Gastrocnemius medialis (tissue), 4 donors: ENCODE results near the gene WDR70. TPM values are rescaled to one million over a fixed set of nuclear protein-coding genes. Genes with fewer than 3 reads are reported as not detected.

ENCODE experiments used
- ATAC-seq, 2 donors: fragments of 150-250 bp; one replicate each; pipeline ENCODE4 v1.9.1; 2016
- DNase-seq, 2 donors: peaks; one replicate each; pipeline ENCODE4 v3.0.0-alpha.2; 2019
- H3K27ac ChIP-seq, 4 donors: fragments of 200-600 bp; sonication (generic); 1 replicate in 1 of 4; 2 replicates in 3 of 4; pipeline ENCODE4 v1.5.1; 2016 to 2018; ENCODE audit warnings: mild to moderate bottlenecking in 2 of 4, moderate library complexity in 1 of 4
- H3K27me3 ChIP-seq, 3 donors: fragments of 200-600 bp; sonication (generic) in 2 of 3; 1 replicate in 1 of 3; 2 replicates in 2 of 3; pipeline versions ENCODE4 v1.5.1 to v1.6.0; 2016 to 2019; ENCODE audit warnings: mild to moderate bottlenecking in 1 of 3, moderate library complexity in 1 of 3
- H3K36me3 ChIP-seq, 2 donors: fragments of 200-600 bp; sonication (generic) in 1 of 2; one replicate each; pipeline ENCODE4 v1.5.1; 2017 to 2018
- H3K4me1 ChIP-seq, 2 donors: fragments of 200-600 bp; sonication (generic) in 1 of 2; one replicate each; pipeline ENCODE4 v1.5.1; 2016 to 2017; ENCODE audit warnings: mild to moderate bottlenecking in 2 of 2
- H3K4me3 ChIP-seq, 4 donors: fragments of 200-600 bp; sonication (generic) in 3 of 4; 1 replicate in 1 of 4; 2 replicates in 3 of 4; pipeline ENCODE4 v1.5.1; 2016 to 2019; ENCODE audit warnings: mild to moderate bottlenecking in 2 of 4
- H3K9me3 ChIP-seq, 3 donors: fragments of 200-600 bp; sonication (generic) in 2 of 3; 1 replicate in 1 of 3; 2 replicates in 2 of 3; pipeline ENCODE4 v1.5.1; 2016 to 2019
- CTCF ChIP-seq, 5 experiments: fragments of 450-650 bp in 3 of 5; fragments of 200-600 bp in 2 of 5; sonication (generic) in 2 of 5; IDR thresholded peaks in 4 of 5; conservative IDR thresholded peaks in 1 of 5; 1 replicate in 4 of 5; 2 replicates in 1 of 5; pipeline ENCODE4 v1.5.1; 2016 to 2019; ENCODE audit warnings: antibody characterized with exemption in 5 of 5, mild to moderate bottlenecking in 3 of 5, moderate library complexity in 3 of 5
- POLR2A ChIP-seq, 2 donors: fragments of 450-650 bp; IDR thresholded peaks; one replicate each; pipeline ENCODE4 v1.6.1; 2017; ENCODE audit warnings: antibody characterized with exemption in 2 of 2, mild to moderate bottlenecking in 2 of 2, moderate library complexity in 2 of 2
- in situ Hi-C, 4 donors: fragments of 200-750 bp; cut with MboI; loops; one replicate each; pipeline versions ENCODE4 v1.15.0 to v1.8.0; 2017; ENCODE audit warnings: low sequenced_read_pairs in 4 of 4
- intact Hi-C: fragments of 100-400 bp; cut with DNase I; formaldehyde crosslinking; loops from one replicate; pipeline ENCODE4 v1.15.1; 2023; ENCODE audit warnings: low total_unique reads
- total RNA-seq, 4 donors: library from RNA; depleted of rRNA; stranded (reverse); fragments of >200 nt; gene quantifications; one replicate each; pipeline versions ENCODE4 v1.1.0 to v1.2.3, GENCODE V29; 2016

WDR70 gene
- total RNA-seq, 4 donors from 2014 or later, result 15.9 to 24.8 (median 21.5) TPM

GRCh38 chr5:37553720-37554404 lies 174.7 kb downstream of the WDR70 start:
- Histone ChIP-seq H3K4me3 (no peak overlapping the region), H3K27ac (peak overlapping the region in 1 of 4 donors; percentile 43), H3K27me3 (no peaks in the 10 kb centered on the region), H3K36me3 (no peaks in the 10 kb centered on the region), H3K4me1 (peaks cover 0 to 19% of the 10 kb centered on the region in 2 donors), H3K9me3 (no peaks in the 10 kb centered on the region)
- TF ChIP-seq POLR2A (IDR thresholded peaks at IDR 0.05), result no peak
- no peak for TF ChIP-seq CTCF (IDR thresholded peaks at IDR 0.05 in 4 of 5, conservative IDR thresholded peaks at IDR 0.05 in 1 of 5)
- intact Hi-C loops (no loop called here), in situ Hi-C loops (no loop called here)
- no peak for DNase-seq
- ATAC-seq, result peak; percentile 65 to 77

GRCh38 chr5:37554405-37554739 lies 175.3 kb downstream of the WDR70 start:
- in situ Hi-C loops, result no loop called here
- H3K27me3 ChIP-seq, result no peaks in the 10 kb centered on the region
- no peaks in the 10 kb centered on the region for H3K36me3 ChIP-seq
- TF ChIP-seq POLR2A (IDR thresholded peaks at IDR 0.05) (no peak), CTCF (IDR thresholded peaks at IDR 0.05 in 4 of 5, conservative IDR thresholded peaks at IDR 0.05 in 1 of 5) (no peak)
- DNase-seq (no peak), ATAC-seq (peak in 1 of 2 donors; percentile 18)
- H3K4me3 ChIP-seq, result no peak overlapping the region
- H3K4me1 ChIP-seq, result peaks cover 0 to 17% of the 10 kb centered on the region in 2 donors
- intact Hi-C loops, result no loop called here
- peak overlapping the region in 1 of 4 donors; percentile 43 for H3K27ac ChIP-seq
- no peaks in the 10 kb centered on the region for H3K9me3 ChIP-seq

- Histone ChIP-seq H3K27ac (no peak overlapping the region), H3K9me3 (no peaks in the 10 kb centered on the region), H3K4me3 (no peak overlapping the region), H3K27me3 (no peaks in the 10 kb centered on the region), H3K36me3 (no peaks in the 10 kb centered on the region), H3K4me1 (peaks cover 0 to 17% of the 10 kb centered on the region in 2 donors)
- DNase-seq, result no peak
- in situ Hi-C loops, result no loop called here
- ATAC-seq, result no peak
- intact Hi-C loops, result no loop called here
- TF ChIP-seq POLR2A (IDR thresholded peaks at IDR 0.05) (no peak), CTCF (IDR thresholded peaks at IDR 0.05 in 4 of 5, conservative IDR thresholded peaks at IDR 0.05 in 1 of 5) (no peak)
These were observed 175.8 kb downstream of the WDR70 start for GRCh38 chr5:37554938-37555337.

- intact Hi-C loops, result no loop called here
- H3K9me3 ChIP-seq, result no peaks in the 10 kb centered on the region
- no peak overlapping the region for H3K4me3 ChIP-seq
- no peak for TF ChIP-seq POLR2A (IDR thresholded peaks at IDR 0.05)
- TF ChIP-seq CTCF (IDR thresholded peaks at IDR 0.05 in 4 of 5, conservative IDR thresholded peaks at IDR 0.05 in 1 of 5), result no peak
- DNase-seq (no peak), ATAC-seq (no peak)
- peaks cover 0 to 14% of the 10 kb centered on the region in 2 donors for H3K4me1 ChIP-seq
- no peaks in the 10 kb centered on the region for H3K36me3 ChIP-seq
- in situ Hi-C loops, result no loop called here
- H3K27me3 ChIP-seq, result no peaks in the 10 kb centered on the region
- H3K27ac ChIP-seq, result no peak overlapping the region
These were observed 178.7 kb downstream of the WDR70 start for GRCh38 chr5:37557734-37558293.
